HG03520 (cell line): Measurements from ENCODE around the gene TYRO3.

Experiments
- ATAC-seq: cut with Tn5 transposase; IDR thresholded peaks from one replicate; pipeline ENCODE4 v1.9.1; 2021; ENCODE audit warnings: mild to moderate bottlenecking, moderate library complexity; ENCODE audit not compliant: unreplicated experiment

Gene TYRO3

GRCh38 chr15:41558400-41559238 lies at the start of gene TYRO3:
Gene TYRO3 (plus strand): TSS chr15:41559212. CDS start chr15:41559258, 46 bp downstream.
- no peak for ATAC-seq

GRCh38 chr15:41510728-41511127 lies 48.3 kb upstream of the TYRO3 start:
- ATAC-seq: no peak

- ATAC-seq: no peak
Measured at GRCh38 chr15:41511331-41511898, 47.6 kb upstream of the TYRO3 start.

- ATAC-seq: no peak
Measured at GRCh38 chr15:41511899-41512369, 47.1 kb upstream of the TYRO3 start.

GRCh38 chr15:41512512-41512939 lies 46.5 kb upstream of the TYRO3 start:
- no peak for ATAC-seq

GRCh38 chr15:41512940-41513505 lies 46.0 kb upstream of the TYRO3 start:
- no peak for ATAC-seq

- ATAC-seq: no peak
Measured at GRCh38 chr15:41513506-41514227, 45.3 kb upstream of the TYRO3 start, which contains the start of gene LTK. Gene LTK (minus strand): TSS chr15:41513827. CDS start chr15:41513709, 118 bp downstream.

GRCh38 chr15:41517895-41518449 lies 41.0 kb upstream of the TYRO3 start:
- no peak for ATAC-seq

GRCh38 chr15:41520636-41521035 lies 38.4 kb upstream of the TYRO3 start:
- no peak for ATAC-seq

GRCh38 chr15:41521614-41522013 lies 37.4 kb upstream of the TYRO3 start:
- ATAC-seq: no peak

GRCh38 chr15:41523097-41523496 lies 35.9 kb upstream of the TYRO3 start:
- ATAC-seq: no peak

GRCh38 chr15:41530363-41530956 lies 28.6 kb upstream of the TYRO3 start:
- ATAC-seq: no peak

- no peak for ATAC-seq
Measured at GRCh38 chr15:41535544-41535943, 23.5 kb upstream of the TYRO3 start.

GRCh38 chr15:41536866-41537265 lies 22.1 kb upstream of the TYRO3 start:
- ATAC-seq: no peak

- no peak for ATAC-seq
Measured at GRCh38 chr15:41543521-41543870, 15.5 kb upstream of the TYRO3 start.

GRCh38 chr15:41544650-41545015 lies 14.4 kb upstream of the TYRO3 start:
- ATAC-seq: no peak

GRCh38 chr15:41545218-41545617 lies 13.8 kb upstream of the TYRO3 start:
- ATAC-seq: no peak

GRCh38 chr15:41546851-41547786 lies 11.9 kb upstream of the TYRO3 start:
- ATAC-seq: no peak

- ATAC-seq: no peak
Measured at GRCh38 chr15:41550066-41550775, 8.8 kb upstream of the TYRO3 start.
